ENCODE results near the gene STUB1. TPM values are rescaled to one million over a fixed set of nuclear protein-coding genes. Genes with fewer than 3 reads are reported as not detected.

The STUB1 gene
- total and polyA plus RNA-seq, 12 donors, result 121 to 339 (median 190) TPM

DNA sequence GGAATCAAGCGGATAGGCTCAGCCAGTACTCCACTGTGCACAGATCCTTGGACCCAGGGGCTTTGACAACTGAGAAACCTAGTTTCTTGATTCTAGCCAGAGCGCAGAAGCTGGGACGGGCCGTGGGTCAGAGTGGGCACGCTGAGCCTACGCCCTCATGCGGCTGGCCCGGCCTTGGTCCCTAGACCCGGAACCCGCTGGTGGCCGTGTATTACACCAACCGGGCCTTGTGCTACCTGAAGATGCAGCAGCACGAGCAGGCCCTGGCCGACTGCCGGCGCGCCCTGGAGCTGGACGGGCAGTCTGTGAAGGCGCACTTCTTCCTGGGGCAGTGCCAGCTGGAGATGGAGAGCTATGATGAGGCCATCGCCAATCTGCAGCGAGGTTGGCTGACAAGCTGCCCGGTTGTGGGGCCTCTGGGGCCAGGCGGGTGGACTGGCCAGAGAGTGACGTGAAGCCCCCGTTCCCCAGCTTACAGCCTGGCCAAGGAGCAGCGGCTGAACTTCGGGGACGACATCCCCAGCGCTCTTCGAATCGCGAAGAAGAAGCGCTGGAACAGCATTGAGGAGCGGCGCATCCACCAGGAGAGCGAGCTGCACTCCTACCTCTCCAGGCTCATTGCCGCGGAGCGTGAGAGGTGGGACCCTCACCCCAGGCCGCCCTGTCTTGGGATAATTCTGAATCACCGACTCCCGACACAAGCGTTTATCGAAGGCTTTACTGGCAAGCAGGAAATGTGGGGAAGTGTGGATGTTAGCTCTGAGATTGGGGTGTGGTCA, 946 bp downstream of the STUB1 start:
- intact Hi-C loops (cut with DNase I), result no loop called here
- Histone ChIP-seq H3K36me3 (replicated peaks in 1 of 2) (peaks cover 0 to 19% of the 10 kb centered on the region in 2 donors), H3K9me3 (replicated peaks in 1 of 3) (no peaks in the 10 kb centered on the region), H3K4me3 (peak overlapping the region; percentile 27 to 99 (median 46)), H3K27ac (peak overlapping the region; percentile 71 to 94 (median 86)), H3K4me1 (replicated peaks in 1 of 2) (peaks cover 27 to 41% of the 10 kb centered on the region in 2 donors), H3K27me3 (no peaks in the 10 kb centered on the region)
- 37 to 62% (median 41%) methylated on average over 21 to 44 of the region's 44 CpGs for WGBS, 4 donors
- TF ChIP-seq, protein P1, sequence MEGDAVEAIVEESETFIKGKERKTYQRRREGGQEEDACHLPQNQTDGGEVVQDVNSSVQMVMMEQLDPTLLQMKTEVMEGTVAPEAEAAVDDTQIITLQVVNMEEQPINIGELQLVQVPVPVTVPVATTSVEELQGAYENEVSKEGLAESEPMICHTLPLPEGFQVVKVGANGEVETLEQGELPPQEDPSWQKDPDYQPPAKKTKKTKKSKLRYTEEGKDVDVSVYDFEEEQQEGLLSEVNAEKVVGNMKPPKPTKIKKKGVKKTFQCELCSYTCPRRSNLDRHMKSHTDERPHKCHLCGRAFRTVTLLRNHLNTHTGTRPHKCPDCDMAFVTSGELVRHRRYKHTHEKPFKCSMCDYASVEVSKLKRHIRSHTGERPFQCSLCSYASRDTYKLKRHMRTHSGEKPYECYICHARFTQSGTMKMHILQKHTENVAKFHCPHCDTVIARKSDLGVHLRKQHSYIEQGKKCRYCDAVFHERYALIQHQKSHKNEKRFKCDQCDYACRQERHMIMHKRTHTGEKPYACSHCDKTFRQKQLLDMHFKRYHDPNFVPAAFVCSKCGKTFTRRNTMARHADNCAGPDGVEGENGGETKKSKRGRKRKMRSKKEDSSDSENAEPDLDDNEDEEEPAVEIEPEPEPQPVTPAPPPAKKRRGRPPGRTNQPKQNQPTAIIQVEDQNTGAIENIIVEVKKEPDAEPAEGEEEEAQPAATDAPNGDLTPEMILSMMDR (IDR thresholded peaks at IDR 0.05), result peak in 1 of 6 experiments; percentile 5
- peak in 1 of 2 donors; percentile 34 for TF ChIP-seq POLR2A (IDR thresholded peaks at IDR 0.05)
- peak; percentile 78 to 89 (median 87) for DNase-seq

DNA sequence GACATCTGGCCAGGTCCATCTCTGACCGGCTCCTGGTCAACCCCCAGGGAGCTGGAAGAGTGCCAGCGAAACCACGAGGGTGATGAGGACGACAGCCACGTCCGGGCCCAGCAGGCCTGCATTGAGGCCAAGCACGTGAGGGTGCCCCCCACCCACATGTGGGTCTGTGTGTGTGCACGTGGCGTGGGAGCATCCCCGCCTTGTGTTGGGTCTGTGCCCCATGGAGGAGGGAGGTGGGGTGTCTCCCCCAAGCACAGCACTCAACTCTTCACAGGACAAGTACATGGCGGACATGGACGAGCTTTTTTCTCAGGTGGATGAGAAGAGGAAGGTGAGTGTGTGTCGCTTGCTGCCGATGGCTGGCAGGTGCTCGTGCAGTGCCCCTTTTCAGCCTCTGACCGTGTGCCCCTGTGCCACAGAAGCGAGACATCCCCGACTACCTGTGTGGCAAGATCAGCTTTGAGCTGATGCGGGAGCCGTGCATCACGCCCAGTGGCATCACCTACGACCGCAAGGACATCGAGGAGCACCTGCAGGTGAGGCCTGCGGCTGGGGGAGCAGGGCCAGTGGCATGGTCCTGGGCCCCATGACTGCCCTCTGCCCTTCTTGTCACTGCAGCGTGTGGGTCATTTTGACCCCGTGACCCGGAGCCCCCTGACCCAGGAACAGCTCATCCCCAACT, 1.7 kb downstream of the STUB1 start:
- intact Hi-C loops (cut with DNase I), result no loop called here
- 69 to 73% (median 71%) methylated on average over 15 to 28 of the region's 28 CpGs for whole genome bisulfite sequencing, 4 donors
- no peak for TF ChIP-seq POLR2A (IDR thresholded peaks at IDR 0.05)
- TF ChIP-seq, protein P1 (IDR thresholded peaks at IDR 0.05), result no peak
- Histone ChIP-seq H3K4me3 (peak overlapping the region in 1 of 4 donors; percentile 99), H3K27me3 (no peaks in the 10 kb centered on the region), H3K4me1 (replicated peaks in 1 of 2) (peaks cover 27 to 41% of the 10 kb centered on the region in 2 donors), H3K36me3 (replicated peaks in 1 of 2) (peaks cover 0 to 26% of the 10 kb centered on the region in 2 donors), H3K9me3 (replicated peaks in 1 of 3) (no peaks in the 10 kb centered on the region), H3K27ac (peak overlapping the region in 1 of 5 donors; percentile 94)
- peak in 2 of 7 donors; percentile 59 to 74 for DNase-seq

DNA sequence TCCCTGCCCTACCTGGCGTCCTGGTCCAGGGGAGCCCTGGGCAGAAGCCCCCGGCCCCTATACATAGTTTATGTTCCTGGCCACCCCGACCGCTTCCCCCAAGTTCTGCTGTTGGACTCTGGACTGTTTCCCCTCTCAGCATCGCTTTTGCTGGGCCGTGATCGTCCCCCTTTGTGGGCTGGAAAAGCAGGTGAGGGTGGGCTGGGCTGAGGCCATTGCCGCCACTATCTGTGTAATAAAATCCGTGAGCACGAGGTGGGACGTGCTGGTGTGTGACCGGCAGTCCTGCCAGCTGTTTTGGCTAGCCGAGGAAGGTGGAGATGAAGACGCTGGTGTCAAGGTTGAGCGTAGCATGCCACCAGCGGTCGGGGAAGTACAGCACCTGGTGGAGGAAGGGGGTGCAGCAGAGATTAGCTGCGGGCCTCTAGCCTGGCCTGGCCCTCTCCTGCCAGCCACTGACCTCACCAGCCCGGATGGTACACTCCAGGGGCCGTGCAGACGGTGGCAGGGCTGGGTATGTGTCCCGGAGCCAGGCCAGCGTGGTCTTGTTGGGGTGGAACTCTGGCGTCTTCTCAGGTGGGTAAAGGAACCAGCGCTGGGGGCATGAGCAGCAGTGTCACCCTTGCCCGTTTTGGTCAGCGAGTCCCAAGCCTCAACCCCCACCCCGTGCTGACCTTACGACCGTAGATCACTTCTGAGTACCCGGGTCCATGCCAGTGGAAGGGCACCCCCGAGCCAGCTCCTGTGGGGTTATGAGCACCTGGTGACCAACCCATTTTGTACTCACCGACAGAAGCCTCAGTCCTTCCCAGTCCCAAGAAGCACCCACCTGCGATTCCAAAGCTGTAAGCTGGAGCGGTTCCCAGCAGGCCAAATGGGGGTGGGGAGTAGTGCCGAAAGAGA, 2.5 kb downstream of the STUB1 start:
- intact Hi-C loops (cut with DNase I), result no loop called here
- WGBS, 4 donors, result 68 to 77% (median 70%) methylated on average over 32 to 36 of the region's 36 CpGs
- H3K36me3 ChIP-seq (replicated peaks in 1 of 2), result peaks cover 0 to 35% of the 10 kb centered on the region in 2 donors
- no peaks in the 10 kb centered on the region for H3K9me3 ChIP-seq (replicated peaks in 1 of 3)
- H3K4me1 ChIP-seq (replicated peaks in 1 of 2), result peaks cover 27 to 41% of the 10 kb centered on the region in 2 donors
- peak in 1 of 7 donors; percentile 36 for DNase-seq
- H3K27ac ChIP-seq, result peak overlapping the region in 2 of 5 donors; percentile 38 to 79
- peak in 1 of 2 donors; percentile 6 for TF ChIP-seq POLR2A (IDR thresholded peaks at IDR 0.05)
- TF ChIP-seq, protein P1 (IDR thresholded peaks at IDR 0.05), result peak in 1 of 6 experiments; percentile 3
- H3K27me3 ChIP-seq, result no peaks in the 10 kb centered on the region
- H3K4me3 ChIP-seq, result no peak overlapping the region

Data from adrenal gland (tissue), 12 donors.